Activated T-cell treated with anti-CD3 and anti-CD28 coated beads, Interleukin-2, amount 50 U/mL, for 1 hour (primary cell): ENCODE results near the gene PIK3R3.

Experiments used
- DNase-seq: peaks from one replicate; pipeline ENCODE4 v3.0.0-alpha.2; 2020

Gene PIK3R3

DNA sequence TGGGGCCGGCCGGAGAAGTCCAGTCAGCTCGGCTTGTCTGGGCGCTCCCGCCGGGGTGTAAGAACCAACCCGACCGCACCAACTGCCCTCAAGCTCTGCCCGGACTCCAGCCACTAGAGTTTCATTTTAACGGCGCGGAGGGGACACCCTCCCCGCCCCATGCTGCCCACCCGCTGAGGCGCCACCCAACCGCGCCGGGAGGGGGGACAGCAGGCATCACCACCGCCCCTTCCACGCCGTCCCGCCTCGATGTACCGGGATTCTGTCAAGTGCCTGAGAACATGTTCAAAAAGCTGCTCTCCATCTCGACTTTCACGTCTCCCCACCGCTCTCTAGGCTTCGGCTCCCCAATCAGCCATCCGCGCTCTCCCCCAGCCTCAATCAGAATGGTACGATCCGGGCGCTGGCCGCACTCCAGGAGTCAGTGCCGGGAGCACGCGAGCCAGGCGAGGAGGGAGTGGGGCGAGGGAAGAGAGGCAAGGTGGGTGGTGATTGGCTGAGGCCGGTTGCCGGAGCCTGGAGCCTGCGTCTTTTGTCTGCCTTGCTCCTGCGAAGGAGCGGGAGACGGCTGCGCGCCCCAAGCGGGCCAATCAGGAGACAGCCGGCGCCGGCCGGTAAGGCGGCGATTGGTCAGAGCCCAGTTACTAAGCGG lies at the start of gene PIK3R3:
Gene PIK3R3 (minus strand): TSS at position 101 of the 652 bp plus-strand sequence. CDS start 677 bp downstream, outside the sequence.
- DNase-seq: peak; percentile 80

DNA sequence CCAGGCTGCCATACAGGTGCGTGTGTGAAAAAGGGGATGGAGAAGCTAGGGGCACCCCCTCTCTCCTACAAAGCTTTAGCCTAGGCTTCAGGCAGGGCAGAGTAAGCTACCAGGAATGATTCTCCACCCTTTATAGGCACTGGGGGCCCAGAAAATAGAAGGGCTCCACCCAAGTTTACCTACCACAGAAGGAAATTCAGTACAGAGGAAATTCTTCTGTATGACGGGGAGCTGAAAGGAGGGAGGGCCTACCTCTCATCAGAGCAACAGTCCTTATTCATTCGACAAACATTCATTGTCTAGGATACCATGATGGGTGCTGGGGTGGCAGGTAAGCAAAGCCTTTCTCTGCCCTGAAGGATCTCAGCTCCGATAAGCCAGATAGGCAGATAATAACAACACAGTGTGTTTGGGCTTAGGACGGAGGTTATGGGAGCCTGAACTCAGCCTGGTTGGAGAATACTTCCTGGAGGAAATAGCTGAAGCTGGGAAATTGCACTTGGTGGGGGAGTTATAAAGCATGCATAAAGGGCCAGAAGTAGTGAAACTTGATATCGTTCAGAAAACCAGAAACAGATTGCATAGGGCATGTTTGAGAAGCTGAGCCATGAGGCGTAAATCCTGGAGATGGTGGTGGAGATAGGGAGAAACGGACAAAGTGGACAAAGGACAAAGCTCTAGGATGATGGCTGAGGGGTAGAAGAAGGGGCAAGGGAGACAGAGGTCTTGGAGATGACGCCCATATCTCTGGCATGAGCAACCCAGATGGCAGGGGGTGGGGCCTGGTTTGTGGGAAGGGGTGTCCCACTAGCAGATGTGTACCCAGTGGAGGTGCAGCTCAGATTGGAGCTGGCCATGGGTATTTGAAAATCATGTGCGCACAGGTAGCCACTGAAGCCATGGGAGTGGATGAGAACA lies 49.2 kb upstream of the PIK3R3 start:
- DNase-seq: no peak

DNA sequence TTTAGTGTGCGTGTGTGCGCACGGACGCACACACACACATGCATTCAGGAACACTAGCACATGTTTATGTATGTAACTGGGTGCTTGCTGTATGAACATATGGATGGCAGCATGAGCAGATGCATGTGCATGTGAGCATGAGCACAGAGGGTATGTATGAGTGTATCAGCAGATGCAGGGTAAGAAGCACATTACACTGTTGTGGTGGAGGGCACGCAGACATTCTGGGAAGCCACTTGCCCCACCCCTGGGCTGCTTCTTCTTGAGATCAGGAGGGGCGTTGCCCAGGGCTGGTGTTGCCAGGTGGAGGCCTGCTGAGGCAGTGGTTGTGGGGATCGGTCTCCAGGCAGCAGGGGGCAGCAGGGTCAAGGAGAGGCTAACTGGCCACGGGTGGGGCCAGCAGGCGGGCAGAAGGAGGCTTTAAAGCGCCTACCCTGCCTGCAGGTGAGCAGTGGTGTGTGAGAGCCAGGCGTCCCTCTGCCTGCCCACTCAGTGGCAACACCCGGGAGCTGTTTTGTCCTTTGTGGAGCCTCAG lies 47.7 kb upstream of the PIK3R3 start:
- no peak for DNase-seq

DNA sequence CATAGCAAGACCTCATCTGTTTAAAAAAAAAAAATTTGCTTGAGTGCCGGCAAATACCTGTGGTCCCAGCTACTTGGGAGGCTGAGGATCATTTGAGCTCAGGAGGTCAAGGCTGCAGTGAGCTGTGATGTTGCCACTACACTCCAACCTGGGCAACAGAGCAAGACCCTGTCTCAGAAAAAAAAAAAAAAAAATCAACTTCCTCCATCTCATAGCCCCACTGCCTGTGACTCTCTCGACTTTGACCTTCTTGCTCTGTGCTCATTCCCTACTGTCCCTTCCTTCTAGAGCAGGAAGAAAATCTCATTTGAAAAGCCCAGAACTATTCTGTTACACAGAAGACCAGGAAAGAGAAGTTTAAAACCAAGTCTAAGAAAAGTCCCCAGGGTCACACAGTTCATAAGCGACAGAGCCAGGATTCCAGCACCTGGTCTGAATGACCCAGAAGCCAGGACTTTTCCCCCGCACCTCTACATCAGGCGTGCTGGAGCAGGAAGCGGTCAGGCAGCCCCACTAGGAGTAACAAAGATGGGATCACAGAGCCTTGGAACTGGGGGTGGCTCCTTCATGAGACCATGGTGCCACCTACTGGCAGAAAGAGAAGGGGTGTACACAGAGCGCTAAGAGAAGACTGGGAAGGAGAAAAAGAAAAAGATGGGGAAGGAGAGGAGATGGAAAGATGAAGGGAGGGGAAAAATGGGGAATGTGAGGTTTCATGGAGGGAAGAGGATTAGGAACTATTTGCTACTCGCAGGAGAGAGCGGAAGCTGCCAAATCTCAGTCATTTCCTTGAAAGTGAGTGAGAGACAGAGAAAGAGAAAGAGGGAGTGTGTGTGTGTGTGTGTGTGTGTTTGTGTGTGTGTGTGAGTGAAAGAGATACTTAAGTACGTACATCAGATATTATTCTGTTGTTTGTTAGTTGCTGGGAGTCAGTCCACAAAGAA lies 47.0 kb upstream of the PIK3R3 start:
- peak; percentile 62 for DNase-seq

DNA sequence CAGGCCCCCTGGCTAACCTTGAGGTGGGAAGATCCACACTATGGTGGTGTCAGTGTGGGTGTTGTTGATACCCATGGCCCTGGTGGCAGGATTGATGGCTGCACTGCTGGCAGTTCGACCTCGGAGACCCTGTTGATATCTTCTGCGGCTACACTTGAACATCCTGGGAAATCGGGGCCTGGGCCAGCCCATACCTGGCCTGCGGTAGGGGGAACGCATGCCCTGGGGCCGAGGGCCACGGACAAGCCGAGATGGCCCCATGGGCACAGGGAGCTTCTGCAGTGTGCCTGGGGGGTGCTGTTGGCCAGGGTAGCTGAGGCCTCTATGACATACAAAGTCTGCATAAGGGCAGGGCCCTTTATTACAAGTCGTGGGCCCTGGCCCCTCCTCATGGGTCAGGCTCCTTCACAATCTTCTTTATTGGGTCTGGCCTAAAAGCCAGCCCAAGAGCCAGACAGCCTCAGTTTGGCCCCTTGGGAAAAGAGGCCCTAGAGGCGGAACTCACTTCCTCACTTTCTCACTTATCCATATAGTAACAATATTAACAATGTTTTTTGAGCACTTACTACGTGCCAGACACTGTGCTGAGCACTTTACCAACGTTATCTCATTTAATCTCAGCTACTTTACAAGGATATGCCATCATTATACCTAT lies 43.9 kb upstream of the PIK3R3 start, which contains the start of gene P3R3URF:
Gene P3R3URF (minus strand): TSS at position 278 of the 655 bp plus-strand sequence. CDS start 17 bp downstream, at position 261.
- DNase-seq: no peak

DNA sequence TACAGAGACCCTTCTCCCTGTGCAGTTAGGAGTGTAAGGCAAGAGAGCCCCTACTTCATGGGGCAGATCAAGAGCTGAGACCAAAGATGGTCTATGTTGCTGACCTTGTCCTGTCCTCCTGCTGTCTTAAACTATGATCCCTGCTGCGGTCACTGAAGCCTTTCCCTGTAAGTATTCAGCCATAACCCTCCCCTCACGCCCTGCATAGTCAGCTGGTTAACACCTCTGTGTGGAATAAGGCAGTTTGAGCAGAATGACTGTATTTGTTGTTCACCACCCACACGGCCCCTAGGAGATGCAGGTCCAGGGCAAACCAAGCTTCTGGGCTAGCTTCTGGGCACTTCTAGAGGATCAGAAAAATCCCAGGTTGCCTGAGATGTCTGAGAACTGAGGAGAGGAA lies 42.8 kb upstream of the PIK3R3 start:
- no peak for DNase-seq

DNA sequence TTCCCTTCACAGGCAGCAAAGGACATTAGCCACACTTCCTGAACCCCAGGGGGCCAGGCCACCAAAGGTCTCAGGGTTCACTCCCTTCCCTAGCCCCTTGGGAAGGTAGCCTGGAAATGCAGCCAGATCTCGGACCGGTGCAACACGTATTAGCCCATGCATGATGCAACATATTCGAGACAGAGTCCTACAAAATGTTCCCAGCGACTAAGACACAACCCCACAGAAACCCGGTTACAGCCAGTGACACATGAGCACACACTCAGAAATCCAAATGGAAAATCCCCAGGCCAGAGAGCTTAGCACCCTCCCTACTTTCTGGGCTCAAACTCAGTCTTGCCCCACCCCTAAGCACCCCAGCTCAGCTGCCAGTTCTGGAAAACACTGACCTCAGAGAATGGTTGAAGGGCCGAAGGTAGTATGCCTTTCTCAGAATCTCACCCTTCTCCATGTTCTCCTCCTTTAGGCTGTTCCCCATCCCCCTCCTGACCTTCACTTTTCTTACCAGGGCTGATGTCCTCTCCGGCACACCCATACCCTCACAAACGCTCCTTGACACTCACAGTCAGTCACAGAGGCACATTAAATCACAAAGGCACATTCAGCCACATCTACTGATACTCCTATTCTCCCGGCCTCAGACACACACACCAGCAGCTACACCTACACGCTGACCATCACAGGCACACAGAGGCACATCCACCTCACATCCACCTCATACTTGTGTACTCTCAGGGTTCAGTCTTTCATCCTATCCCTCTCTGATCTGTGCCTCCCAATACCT lies 42.2 kb upstream of the PIK3R3 start, which contains the start of gene TSPAN1:
Gene TSPAN1 (plus strand): TSS at position 640 of the 784 bp plus-strand sequence. CDS start 6,021 bp downstream, outside the sequence.
- DNase-seq: no peak

DNA sequence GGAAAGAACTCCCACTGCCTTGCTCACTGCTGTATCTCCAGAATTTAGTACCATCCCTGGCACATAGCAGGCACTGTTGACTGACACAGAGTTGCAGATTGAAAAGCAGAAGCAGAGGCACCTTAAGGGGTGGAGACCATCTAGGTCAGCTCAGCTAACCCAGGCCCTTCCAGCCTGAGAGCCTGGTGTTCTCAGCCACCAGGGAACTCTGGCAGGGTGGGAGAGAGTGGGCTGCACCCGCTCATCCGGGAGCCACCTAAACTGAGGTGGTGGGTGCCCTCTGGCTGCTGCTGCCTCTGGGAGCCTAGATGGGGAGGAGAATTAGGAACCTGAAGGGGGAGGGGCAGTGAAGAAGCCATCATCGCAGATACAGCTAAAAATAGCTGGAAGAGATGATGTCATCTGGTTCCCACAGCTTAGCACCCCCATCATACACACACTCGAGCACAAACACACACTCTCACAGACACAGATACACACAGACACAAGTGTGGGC lies 41.0 kb upstream of the PIK3R3 start:
- no peak for DNase-seq

DNA sequence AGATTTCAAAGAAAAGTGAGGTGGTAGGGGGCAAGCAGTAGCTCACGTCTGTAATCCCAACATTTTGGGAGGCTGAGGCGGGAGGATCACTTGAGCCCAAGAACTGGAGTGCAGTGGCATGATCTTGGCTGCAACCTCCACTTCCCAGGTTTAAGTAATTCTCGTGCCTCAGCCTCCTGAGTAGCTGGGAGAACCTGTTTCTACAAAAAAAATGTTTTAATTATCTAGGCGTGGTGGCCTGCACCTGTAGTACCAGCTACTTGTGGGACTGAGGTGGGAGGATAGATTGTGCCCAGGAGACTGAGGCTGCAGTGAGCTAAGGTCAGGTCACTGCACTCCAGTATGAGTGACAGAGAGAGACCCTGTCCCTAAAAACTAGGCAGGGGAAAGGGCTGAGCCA lies 39.9 kb upstream of the PIK3R3 start:
- DNase-seq: no peak

DNA sequence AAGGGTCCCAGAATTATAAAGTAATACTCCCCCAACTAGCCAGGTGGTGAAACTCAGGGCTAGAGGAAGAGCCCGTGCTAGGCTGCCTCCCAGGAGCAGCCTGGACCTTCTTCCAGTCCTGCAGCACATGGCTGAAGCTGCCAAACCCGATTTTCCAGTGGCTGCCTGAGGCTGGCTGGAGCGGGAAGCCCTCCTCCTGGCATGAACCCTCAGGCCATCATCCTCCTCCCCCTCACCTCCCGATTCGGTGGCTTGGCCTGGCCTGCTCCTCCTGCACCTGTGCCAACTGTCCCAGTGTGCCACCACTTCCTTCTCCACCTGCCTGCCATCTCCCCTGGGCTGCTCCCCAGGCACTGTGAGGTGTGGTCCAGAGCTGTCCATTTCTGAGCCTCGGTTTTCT lies 39.4 kb upstream of the PIK3R3 start:
- no peak for DNase-seq

DNA sequence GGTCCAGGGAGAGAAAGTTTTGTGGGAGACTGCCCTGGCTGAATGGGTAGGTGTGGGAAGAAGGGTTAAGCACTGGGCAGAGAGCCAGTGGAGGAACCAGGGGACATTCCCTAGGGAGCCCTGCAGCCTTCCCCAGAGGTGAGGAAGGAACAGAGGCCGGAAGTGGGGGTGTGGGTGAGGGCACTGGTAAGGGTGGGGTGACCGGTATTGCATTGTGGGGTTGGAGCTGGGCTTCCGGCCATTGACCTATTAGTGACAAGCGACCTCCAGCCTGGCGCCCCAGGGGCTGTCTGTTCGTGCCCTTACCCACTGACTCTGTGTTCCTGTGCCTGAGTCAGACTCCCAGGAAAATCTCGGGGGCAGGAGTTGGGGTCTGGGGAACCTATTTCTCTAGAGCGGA lies 38.9 kb upstream of the PIK3R3 start:
- DNase-seq: no peak

DNA sequence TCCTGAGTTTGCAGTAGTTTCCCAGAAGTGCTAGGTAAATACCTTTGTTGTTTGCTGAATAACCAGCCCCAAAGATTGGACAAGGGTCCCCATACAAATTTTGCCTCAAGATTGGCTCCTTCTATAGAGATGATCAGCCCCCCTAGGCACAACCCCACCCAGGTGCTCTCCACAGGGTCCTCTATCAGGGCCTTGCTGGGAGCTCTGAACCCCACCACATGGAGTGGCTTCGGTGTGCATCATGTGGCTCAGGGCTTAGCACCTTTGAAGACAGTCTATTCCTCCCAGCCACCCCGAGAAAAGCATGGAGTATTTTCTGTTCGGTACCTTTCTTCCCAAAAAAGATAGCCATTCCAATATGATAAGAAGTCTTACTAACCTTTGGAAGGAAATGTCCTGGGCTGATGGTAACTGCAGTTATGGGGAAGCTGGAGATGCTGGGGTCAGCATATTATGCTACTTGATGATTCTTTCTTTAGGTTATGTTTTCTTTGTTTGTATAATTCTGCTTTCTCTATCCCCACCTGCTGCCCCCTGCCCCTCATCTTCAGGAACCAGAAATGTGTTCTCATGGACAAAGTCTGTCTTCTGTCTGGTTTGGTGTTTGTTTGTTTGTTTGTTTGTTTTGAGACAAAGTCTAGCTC lies 37.5 kb upstream of the PIK3R3 start:
- DNase-seq: no peak

DNA sequence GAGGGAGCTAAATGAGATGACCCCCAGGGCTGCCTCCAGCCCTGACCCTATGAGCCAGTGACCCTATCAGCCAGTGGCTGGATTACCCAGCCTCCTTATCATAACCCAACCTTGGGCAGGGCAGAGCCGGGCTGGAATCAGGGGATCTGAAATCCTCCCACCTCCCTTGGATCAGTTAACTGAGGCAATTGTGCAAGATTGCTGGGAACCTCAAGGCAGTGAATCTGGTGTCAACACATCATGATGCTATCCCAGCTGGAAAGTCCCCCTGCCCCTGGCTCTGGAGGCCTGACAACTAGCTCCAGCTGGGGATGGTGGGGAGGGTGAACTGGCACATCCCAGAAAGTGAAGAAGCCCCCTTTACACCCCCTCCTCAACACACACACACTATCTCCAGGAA lies 36.0 kb upstream of the PIK3R3 start:
- no peak for DNase-seq

DNA sequence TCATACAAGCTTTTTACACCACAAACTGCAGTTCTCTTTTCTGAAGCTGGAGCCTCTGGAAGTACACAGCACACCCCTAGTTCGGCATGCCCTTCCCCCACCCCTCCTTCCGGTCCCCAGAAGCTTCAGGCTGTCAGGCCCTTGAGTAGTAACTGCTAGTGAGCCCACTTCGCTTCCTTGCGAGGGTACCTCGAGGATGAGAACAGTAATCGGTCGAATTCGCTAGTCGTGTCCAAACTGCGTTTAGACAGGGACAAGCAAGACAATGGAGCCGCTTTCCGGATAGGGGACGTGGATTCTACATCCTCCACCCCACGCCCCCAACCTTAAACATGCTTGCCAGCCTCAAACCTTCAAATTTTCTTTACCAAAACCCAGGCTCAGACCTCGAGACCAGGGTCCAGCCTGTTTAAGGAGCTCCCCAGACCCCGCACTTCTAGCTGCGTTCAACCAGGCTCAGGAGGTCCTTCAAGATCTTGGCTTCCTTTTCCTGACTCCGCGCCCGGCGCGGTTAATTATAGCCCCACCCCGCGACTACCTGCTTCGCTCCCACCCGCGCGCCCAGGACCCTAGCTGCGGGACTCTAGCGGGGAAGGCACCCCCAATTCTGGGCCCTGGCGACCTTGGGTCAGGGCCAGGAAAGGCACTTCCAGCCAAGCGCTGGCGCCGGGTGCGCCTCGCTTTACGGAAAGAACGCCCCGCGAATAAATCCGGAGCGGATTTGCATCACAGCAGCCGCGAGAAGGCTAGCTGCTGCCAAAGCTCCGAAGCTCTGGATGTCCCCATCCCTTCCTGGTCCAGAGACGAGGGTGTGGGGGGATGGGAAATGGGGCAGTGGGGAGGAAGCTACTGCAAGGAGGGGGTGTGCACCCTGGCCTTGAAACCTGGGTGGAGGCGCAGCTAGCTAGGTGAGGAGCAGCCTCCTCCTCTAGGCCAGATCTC lies 34.4 kb upstream of the PIK3R3 start:
- peak; percentile 49 for DNase-seq

DNA sequence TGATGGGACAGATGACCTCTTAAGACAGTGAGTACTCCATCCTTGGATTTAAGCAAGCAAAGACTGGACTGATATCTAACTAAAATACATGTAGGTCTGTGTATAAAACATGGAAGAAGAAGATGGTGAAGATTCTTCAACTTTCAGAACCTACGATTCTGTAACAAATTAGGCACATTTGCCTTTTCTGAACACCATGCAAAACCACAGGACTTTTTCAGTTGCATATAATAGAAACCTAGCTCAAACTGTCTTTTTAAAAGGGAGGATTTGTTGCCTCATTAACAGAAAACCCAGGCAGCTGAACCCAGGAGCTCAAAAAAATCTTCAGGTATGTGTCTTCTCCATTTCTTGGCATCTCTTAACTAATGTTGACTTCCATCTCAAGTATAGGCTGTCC lies 27.8 kb upstream of the PIK3R3 start:
- DNase-seq: no peak

DNA sequence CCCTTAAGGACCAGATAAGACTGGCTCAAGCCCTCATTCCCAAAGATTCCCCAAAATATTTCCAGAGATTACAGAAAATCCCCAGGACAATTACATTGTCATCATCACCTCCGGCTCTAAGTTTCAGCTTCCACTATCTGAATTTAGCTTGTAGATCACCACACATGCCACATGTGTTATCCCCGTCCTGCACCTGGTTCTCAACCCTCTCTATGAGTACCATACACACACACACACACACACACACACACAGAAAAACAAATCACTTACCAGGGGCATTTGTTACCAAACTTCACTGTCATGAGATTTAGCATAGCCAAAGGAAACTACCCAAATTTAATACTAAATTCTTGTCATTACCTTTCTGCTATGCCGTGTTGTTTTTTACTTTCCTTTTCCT lies 27.1 kb upstream of the PIK3R3 start:
- DNase-seq: no peak

DNA sequence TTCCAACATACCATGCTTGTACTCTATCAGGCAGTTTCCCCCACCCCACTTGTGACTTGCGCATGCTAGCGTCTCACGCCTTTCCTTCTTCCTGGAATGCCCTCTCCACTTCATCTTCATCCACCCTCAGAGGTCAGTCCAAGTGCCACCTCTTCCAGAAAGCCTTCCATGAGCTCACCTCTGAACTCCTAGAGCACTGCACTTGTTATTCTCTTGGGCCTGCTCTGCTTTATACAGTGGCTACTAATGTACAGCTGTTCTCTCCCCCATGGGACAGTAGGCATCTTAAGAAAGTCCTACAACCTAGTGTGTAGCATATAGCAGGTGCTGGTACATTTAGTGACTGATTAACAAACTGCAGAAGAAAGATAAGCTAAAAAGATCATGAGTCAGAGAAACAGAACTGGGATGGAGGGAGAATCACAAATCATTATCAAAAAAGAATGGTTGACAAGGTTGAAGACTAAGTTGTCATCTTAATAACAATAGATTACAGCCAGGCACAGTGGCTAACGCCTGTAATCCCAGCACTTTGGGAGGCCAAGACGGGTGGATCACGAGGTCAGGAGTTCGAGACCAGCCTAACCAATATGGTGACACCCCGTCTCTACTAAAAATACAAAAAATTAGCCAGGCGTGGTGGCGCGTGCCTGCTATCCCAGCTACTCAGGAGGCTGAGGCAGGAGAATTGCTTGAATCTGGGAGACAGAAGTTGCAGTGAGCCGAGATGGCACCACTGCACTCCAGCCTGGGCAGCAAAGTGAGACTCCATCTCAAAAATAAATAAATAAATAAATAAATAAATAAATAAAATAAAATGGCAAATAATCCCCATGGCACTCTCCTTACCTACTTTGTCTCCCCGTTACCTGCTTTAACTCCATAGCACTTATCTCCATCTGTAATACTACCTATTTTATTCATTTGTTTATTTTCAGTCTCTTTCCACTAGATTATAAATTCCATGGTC lies 26.2 kb upstream of the PIK3R3 start:
- DNase-seq: no peak

DNA sequence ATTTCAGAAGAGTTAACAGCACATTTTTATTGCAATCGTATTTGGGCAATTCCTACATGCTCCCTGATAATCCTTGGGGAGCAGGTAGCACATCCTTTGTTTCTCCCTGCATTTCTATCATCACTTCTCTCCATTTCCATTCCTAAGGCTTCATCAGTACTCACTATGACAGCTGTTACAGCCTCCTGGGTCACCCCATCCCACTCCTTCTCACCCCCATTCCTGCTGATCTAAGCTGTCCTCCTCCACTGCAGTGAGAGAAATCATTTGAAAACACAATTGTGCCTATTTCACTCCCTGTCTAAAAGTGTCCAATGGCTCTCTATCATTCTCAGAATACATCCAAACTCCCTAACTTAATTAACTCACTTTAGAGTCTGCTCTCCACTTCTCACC lies 25.5 kb upstream of the PIK3R3 start:
- no peak for DNase-seq
